Astrocyte (in vitro differentiated cells and primary cell): Measurements from ENCODE around the gene CABP2.

Experiments used
- CTCF ChIP-seq: IDR thresholded peaks from 2 replicates; pipeline ENCODE4 v1.5.1; 2011; ENCODE audit warnings: low read depth, mild to moderate bottlenecking, inconsistent platforms, low read length, moderate library complexity; ENCODE audit not compliant: insufficient read depth
- EZH2 ChIP-seq: IDR thresholded peaks from 2 replicates; pipeline ENCODE4 v1.6.1; 2012; ENCODE audit warnings: mild to moderate bottlenecking, low read length, inconsistent platforms; ENCODE audit not compliant: insufficient read depth

- TF ChIP-seq CTCF (no peak), EZH2 (no peak)
These were observed at the start of gene CABP2 for GRCh38 chr11:67522844-67523555.
